NOMO-1 treated with dmso at 0.1 percent for 144 hours (cell line): Measurements from ENCODE around the gene CLEC2D.
"Not testable (repeated sequence)": the region's sequence is repeated elsewhere in the genome, so short reads cannot be mapped to it uniquely, and the experiment has no call there.

ENCODE experiments used
- DNase-seq: peaks from one replicate; lab custom pipeline; 2025; ENCODE audit not compliant: unreplicated experiment; lab: John Stamatoyannopoulos, UW

Gene CLEC2D

DNA sequence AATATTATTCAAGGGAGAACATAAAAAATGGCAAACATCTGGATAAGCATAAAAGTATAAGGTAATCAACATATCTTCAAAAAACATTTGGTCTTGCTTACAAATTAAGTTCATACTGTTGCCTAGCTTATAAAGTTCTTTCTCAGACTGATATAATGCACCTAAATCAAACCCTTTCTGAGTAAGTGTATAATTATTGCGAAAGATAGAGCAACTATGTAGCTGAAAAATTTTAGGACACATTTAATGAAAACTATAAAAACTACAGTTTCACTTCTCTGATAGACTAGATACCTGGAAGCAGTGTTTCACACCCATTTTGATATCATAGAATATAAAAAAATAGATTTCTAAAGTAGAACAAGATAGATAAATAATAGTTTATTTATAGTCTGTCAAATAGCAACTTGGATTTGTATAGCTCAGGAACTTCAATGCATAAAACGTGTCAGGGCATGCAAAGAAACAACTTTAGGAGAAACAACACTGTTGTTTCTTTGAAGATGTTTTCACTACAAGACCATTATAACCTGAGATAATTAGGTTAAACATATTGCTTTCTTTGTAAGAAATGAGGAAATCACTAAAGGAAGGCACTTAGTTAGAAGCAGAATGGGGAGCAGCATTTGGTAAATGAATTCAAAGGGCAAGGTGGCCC, 55.8 kb downstream of the CLEC2D start:
- no peak for DNase-seq

DNA sequence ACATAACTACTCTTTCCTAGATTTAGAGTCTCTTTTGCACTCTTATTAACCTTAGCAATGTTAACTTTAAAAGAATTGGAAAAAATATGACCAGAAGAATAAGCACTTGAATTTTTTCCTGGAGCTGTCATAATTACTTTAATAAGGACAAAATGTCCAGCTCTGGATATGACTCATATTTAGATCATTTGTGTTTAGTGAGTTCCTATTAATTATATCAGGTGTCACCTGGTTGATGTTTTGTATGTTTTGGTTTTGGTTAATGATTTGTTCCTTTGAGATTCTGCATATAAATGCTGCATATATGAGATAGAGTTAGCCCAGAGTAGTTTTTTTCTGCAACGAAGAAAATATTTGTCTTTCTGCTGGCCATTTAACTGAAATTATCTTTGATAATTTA, 58.3 kb downstream of the CLEC2D start:
- no peak for DNase-seq

DNA sequence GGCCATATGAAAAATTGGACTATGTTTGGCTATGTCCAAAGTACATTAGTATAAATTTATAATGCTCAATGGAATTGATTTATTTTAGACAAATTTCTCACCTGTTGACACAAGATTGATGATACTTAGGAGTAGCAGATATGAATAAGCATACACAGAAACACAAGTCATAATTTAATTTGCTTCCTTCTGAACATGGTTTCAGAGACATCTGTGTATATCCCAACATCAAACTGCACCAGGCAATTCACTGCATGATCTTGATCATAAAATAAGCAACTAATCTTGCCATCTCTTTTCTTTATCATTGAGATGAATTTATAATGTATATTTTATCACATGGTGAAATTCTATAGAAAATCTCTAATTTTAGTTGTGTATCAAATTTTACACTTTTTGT, 59.6 kb downstream of the CLEC2D start:
- DNase-seq = no peak

DNA sequence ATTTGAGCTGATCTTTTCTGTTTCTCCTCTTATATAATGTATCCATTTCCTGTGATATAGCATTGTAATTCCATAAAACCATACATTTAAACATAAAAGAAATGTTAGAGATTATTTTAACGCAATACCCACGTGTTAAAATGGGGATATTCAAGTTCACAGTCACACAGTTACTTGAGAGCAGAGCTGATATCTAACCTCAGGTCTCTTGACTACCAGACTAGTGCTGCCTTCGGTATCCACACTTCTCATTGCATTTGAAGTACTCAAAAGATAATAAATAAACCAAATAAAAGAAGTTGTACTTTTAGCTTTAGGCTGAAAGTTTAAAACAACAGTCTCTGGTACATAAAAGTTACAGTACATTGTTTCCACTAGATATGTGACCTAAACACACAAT, 60.5 kb downstream of the CLEC2D start:
- no peak for DNase-seq

DNA sequence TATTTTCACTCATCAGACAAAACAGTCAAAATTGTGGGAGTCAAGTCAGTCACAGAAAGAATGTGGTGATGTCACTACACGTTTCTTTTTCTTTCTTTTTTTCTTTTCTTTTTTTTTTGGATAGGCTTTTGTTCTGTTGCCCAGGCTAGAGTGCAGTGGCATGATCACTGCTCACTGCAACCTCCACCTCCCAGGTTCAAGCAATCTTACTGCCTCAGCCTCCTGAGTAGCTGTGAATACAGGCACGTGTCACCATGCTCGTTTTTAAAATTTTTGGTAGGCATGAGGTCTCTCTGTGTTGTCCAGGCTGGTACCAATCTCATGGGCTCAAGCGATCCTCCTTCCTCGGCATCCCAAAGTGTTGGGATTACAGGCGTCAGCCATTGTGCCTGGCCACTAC, 61.1 kb downstream of the CLEC2D start:
- DNase-seq = no peak

DNA sequence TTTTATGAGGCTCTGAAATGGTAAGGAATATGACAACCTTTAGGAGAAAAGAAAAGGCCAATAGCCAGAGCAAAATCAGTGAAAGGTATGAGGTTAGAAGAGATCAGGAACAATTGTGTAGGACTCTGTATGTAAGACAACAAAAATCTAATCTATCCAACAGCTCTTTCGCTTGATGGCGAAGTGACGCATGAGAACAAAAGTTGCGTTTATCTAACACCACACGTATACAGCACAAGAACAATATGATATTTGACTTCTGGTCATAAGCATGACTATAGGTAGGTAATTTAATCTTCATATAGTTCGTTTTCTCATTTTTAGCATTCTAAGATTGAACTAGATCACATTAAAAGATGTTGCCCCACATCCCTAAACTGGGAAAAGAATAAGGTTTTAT, 61.9 kb downstream of the CLEC2D start:
- no peak for DNase-seq

DNA sequence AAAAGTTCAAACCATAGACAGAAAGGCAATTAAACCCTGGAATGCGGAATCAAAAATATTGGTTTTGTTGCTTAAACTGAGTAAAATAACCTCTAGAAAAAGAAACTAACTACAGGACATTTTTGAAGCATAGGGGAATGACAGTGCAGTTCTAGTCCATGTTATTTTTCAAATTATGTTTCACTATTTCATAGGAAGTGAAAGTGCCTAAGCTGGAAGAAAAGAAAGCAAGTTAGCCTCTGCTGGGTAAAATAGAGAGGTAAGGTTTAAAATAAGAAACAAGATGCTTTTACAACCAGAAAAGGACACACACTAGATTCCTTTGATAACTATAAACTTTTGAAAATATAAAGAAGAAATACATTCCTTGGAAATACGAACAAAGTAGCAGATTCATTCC, 62.3 kb downstream of the CLEC2D start:
- DNase-seq = peak; percentile 55

DNA sequence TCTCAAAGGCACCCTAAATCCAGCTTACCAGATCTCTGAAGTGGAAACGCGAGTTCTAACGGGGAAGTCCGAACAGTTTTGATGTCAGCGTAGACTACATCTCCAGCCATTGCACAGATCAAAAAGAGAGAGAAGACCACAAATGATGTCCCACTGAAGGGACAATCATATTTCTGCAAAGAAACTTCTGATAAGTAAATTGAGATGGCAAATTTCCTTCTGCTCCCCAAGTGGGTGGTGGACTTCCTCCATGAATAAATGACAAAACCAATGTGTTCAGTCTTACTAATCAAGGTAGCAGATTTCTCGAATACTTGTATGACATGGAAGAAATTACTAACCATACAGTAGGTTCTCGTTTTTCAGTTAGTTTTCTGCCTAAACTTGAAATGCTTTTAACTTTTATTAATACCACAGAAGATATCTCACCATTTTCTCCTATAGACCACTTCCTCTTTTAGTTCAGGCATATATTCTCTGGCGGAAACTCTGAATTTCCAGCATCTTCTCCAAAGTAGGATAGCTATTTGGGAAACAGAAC, 63.5 kb downstream of the CLEC2D start, which contains the start of gene CLECL1:
CLECL1 (minus strand) TSS at position 177 of the 541 bp plus-strand sequence.
- peak; percentile 49 for DNase-seq

DNA sequence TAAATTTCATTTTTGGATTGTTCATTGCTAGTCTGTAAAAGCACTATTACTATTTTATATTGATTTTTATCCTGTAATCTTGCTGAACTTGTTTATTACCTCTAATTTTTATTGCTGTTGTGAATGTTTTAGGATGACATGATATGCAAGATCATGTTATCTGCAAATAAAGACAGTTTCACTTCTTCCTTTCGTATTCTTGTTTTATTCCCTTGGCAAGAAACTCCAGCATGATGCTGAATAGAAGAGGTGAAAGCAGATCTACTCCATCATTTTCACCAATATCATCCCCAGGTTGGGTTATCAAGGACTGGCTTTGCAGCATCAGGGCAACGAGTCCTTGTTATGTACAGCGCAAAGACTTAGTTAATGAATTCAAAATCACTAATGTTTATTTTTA, 66.1 kb downstream of the CLEC2D start:
- no peak for DNase-seq

DNA sequence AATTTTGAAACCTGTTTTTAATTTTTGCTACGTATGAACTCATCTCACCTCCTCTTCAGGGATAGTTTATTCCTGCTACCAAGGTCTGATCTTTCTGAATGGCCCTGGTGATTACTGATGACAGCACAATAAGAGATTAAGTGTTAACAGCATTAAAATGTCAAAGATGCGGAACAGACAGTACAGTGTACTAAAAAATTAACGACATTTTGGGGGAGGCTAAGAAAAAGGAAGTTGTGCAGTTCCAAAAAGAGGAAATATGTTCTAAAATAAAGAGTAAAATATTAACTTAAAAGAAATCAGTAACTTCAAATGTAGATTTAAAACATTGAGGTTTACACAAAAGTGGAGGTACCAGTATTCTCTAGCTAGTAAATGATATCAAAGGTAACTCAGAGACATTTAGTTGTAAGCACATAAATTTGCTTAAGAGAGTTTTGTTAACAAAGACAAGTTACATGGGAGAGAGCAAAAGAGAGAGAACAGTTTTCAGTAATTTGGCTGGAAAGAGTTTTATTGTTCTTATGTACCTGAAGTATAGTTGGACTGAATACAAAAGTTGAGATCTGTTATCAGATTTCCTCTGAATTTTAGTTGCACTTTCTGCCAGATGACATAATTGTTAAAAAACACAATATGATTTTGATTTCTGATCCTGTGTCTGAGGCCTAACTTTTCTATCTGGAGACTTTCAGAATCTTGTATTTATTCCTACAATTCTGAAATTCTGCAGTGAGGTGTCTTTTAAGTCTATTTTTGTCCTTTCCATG, 67.6 kb downstream of the CLEC2D start:
- DNase-seq = peak; percentile 91

DNA sequence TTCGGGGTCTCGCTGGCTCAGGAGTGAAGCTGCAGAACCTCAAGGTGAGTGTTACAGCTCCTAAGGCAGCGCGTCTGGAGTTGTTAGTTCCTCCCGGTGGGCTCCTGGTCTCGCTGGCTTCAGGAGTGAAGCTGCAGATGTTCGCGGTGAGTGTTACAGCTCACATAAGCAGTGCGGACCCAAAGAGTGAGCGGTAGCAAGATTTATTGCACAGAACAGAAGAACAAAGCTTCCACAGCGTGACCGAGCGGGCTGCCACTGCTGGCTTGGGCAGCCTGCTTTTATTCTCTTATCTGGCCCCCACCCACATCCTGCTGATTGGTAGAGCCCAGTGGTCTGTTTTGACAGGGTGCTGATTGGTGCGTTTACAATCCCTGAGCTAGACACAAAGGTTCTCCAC, 69.4 kb downstream of the CLEC2D start:
- DNase-seq = not testable (repeated sequence)

DNA sequence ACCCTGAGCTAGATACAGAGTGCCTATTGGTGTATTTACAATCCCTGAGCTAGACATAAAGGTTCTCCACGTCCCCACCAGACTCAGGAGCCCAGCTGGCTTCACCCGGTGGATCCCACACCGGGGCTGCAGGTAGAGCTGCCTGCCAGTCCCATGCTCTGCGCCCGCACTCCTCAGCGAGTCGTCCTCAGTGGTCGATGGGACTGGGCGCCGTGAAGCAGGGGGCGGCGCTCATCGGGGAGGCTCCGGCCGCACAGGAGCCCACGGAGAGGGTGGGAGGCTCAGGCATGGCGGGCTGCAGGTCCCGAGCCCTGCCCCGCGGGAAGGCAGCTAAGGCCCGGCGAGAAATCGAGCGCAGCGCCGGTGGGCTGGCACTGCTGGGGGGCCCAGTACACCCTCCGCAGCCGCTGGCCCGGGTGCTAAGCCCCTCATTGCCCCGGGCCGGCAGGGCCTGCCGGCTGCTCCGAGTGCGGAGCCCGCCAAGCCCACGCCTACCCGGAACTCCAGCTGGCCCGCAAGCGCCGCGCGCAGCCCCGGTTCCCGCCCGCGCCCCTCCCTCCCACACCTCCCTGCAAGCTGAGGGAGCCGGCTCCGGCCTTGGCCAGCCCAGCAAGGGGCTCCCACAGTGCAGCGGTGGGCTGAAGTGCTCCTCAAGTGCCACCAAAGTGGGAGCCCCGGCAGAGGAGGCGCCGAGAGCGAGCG, 70.0 kb downstream of the CLEC2D start:
- DNase-seq = not testable (repeated sequence)

DNA sequence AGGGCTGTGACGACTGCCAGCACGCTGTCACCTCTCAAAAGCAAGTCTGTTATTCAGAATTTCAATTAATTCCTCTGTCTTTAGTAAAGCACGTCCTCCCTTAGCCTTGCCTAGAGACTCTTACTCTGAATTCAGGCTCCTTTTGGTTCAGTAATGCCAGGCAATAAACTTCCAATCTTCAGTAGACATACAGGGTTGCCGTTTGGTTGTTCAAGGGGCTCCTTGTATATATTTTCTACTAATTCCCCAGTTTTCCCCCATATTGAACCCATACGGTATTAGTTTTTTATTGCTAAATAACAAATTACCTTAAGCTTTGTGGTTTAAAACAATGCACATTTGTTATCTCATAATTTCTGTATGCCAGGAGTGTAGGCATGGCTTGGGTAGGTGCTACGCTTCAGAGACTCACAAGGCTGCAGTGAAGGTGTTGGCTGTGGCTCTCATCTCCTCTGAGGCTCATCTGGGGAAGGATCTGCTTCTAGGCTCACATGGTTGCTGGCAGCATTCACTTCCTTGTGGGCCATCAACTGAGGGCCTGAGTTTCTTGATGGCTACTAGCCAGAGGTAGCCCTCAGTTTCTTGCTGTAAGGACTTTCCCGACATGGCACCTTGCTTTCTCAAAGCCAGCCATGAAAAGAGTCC, 70.7 kb downstream of the CLEC2D start:
- no peak for DNase-seq

DNA sequence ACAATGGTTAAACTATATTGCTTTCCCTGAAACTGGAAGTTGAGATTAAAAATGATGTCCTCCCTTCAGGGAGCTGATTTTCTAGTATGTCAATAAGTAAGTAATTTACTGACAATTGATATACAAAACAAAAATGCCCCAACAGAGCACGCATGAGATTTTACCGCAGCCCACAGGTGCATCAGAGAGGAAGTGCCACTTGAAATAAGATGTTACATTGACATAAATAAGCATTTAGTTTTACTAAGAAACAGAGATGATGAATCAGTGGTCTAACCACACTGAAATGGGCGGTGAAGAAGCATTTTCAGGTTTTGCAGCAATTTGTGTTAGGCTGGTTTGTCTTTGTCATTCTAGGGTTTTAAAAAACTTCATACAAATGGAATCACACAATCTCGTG, 72.2 kb downstream of the CLEC2D start:
- peak; percentile 40 for DNase-seq

DNA sequence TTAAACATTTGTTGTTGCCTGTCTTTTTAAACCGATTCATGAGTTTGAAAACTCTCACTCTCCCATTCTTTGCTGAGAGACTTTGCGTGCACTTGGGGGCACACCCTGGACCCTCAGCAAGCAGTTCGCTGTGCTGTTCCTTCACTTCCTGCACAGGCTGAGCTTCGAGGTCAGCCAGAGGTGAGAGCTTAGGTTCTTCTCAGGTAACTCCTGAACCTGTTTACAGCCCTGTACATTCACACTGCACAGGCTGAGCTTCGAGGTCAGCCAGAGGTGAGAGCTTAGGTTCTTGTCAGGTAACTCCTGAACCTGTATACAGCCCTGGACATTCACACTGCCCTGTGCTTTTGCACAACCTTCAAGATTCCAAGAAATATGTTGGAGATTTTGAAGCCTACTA, 73.1 kb downstream of the CLEC2D start:
- no peak for DNase-seq

DNA sequence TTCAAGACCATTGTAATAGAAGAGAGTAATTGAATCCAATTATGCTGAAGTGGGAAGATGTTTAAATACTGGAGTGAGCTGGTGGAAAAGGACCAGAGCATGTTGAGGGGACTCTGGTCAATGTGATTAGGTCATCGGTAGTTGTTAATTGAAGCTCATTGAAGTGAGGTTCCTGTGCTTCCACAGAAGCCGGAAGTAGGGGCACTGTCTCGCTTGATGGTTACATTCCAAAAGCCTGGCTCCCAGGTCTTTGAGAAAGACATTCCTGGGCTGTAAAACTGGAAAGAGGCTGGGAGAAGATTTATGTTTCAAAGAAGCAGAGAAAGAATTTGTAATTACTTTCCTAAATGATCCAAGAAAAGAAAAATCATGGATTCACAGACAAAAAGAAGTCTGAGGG, 75.7 kb downstream of the CLEC2D start:
- no peak for DNase-seq
